Measurements from ENCODE around the gene LRRC4C. TPM values are rescaled to one million over a fixed set of nuclear protein-coding genes. Genes with fewer than 3 reads are reported as not detected.

Gene LRRC4C
- total RNA-seq, 2 donors from 2014 or later, result 1.3 TPM; not detected in 1

DNA sequence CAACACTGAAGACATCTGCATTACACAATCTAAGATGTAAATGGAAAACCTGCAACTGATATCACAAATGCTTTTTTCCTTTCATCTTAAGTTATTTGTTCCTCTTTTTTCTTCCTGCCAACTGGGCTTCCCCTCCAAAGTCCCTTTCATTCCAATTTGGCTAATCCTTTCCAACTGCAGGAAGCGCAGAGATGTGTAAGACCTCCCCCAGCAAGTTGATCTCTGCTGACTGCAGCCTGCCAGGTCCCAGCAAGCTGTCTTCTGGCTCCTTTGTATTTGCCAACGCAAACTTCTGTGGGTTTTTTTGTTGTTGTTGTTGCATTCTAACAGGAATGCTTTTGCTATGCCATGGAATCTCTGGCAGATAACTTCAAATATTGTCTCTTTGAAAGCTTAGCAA is 38.5 kb upstream of the LRRC4C start:
- H3K9me3 ChIP-seq, result no peaks in the 10 kb centered on the region
- H3K4me1 ChIP-seq, result no peaks in the 10 kb centered on the region
- H3K27me3 ChIP-seq, result no peaks in the 10 kb centered on the region
- ATAC-seq (no peak), DNase-seq (no peak)
- no peak overlapping the region for H3K27ac ChIP-seq
- WGBS, 2 donors, result 3 to 8% methylated on average over 2 of the region's 2 CpGs
- intact Hi-C loops (cut with DNase I), result no loop called here
- TF ChIP-seq, protein P1, sequence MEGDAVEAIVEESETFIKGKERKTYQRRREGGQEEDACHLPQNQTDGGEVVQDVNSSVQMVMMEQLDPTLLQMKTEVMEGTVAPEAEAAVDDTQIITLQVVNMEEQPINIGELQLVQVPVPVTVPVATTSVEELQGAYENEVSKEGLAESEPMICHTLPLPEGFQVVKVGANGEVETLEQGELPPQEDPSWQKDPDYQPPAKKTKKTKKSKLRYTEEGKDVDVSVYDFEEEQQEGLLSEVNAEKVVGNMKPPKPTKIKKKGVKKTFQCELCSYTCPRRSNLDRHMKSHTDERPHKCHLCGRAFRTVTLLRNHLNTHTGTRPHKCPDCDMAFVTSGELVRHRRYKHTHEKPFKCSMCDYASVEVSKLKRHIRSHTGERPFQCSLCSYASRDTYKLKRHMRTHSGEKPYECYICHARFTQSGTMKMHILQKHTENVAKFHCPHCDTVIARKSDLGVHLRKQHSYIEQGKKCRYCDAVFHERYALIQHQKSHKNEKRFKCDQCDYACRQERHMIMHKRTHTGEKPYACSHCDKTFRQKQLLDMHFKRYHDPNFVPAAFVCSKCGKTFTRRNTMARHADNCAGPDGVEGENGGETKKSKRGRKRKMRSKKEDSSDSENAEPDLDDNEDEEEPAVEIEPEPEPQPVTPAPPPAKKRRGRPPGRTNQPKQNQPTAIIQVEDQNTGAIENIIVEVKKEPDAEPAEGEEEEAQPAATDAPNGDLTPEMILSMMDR (IDR thresholded peaks at IDR 0.05), result no peak
- no peak for TF ChIP-seq POLR2A (IDR thresholded peaks at IDR 0.05)
- no peaks in the 10 kb centered on the region for H3K36me3 ChIP-seq (replicated peaks in 1 of 2; ENCODE audit: insufficient read depth in 1 of 2, low read depth in 2 of 2)
- no peak overlapping the region for H3K4me3 ChIP-seq

DNA sequence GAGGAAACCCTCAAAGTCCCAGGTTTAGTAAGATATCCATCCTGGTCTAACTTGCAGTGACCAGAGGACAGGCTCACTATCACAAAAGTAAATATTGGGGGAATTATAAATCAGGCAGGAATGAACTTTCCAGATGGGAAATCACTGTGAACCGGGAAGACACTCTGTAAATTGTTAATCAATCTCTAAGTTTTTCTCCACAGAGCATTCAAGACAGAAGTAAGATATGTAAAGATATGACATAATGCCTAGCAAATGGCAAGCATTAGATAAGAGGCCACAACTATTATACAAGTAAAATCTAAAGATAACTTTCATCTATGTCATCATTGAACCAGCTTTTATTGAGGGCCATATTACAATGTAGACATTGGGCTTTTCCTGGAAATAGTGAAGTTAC is 35.3 kb upstream of the LRRC4C start:
- no peak for TF ChIP-seq POLR2A (IDR thresholded peaks at IDR 0.05)
- TF ChIP-seq, protein P1 (IDR thresholded peaks at IDR 0.05), result no peak
- no peak overlapping the region for H3K27ac ChIP-seq
- no peak overlapping the region for H3K4me3 ChIP-seq
- ATAC-seq (no peak), DNase-seq (no peak)
- intact Hi-C loops (cut with DNase I), result no loop called here
- WGBS, 2 donors, result 14 to 21% methylated on average over 1 of the region's 1 CpG
- H3K9me3 ChIP-seq, result no peaks in the 10 kb centered on the region
- H3K36me3 ChIP-seq (replicated peaks in 1 of 2; ENCODE audit: insufficient read depth in 1 of 2, low read depth in 2 of 2), result no peaks in the 10 kb centered on the region
- H3K27me3 ChIP-seq, result no peaks in the 10 kb centered on the region
- no peaks in the 10 kb centered on the region for H3K4me1 ChIP-seq

DNA sequence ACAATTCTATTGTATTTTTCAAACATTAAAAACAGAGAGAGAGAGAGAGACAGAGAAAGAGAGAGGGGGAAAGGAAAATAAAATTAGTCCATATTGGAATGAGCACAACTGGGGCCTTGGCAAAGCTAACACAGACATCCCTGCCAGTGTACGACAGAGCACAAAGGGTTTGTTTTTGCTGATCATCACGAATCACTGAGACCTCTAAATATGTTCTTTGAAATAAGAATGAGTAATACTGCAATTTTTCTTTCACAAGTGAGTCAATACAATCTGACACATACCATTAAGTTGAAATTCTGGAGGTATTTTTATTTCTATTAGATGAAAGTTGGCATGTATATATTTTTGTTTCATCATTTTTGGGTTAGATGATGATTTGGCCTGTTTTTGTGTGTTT is 27.0 kb upstream of the LRRC4C start:
- no peaks in the 10 kb centered on the region for H3K36me3 ChIP-seq (replicated peaks in 1 of 2; ENCODE audit: insufficient read depth in 1 of 2, low read depth in 2 of 2)
- H3K4me3 ChIP-seq, result no peak overlapping the region
- H3K27ac ChIP-seq, result no peak overlapping the region
- 41 to 46% methylated on average over 2 of the region's 2 CpGs for WGBS, 2 donors
- TF ChIP-seq, protein P1 (IDR thresholded peaks at IDR 0.05), result no peak
- TF ChIP-seq POLR2A (IDR thresholded peaks at IDR 0.05), result no peak
- no peaks in the 10 kb centered on the region for H3K27me3 ChIP-seq
- intact Hi-C loops (cut with DNase I), result no loop called here
- DNase-seq (no peak), ATAC-seq (no peak)
- no peaks in the 10 kb centered on the region for H3K4me1 ChIP-seq
- H3K9me3 ChIP-seq, result no peaks in the 10 kb centered on the region

DNA sequence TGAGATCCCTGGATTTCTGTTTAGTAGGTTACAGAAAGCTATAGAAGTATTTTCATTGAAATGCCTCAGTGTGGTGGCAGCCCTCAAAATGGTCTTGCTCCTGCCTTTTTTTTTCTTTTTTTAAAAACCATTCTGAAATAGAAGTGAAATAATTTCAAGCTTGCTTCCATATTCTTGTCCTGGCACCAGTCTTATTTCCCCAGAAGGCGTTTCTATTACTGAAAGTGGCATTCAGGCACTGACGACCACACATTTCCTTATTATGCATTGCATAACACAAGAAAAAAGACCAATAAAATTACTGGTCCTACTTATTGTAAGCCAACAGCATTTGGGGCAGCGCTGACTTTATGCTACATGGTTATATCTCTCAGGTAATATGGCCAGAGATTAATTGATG is 24.5 kb upstream of the LRRC4C start:
- Histone ChIP-seq H3K27me3 (no peaks in the 10 kb centered on the region), H3K27ac (no peak overlapping the region), H3K9me3 (no peaks in the 10 kb centered on the region), H3K4me3 (no peak overlapping the region), H3K4me1 (no peaks in the 10 kb centered on the region), H3K36me3 (replicated peaks in 1 of 2; ENCODE audit: insufficient read depth in 1 of 2, low read depth in 2 of 2) (no peaks in the 10 kb centered on the region)
- 29 to 31% methylated on average over 3 of the region's 3 CpGs for WGBS, 2 donors
- no peak for TF ChIP-seq POLR2A (IDR thresholded peaks at IDR 0.05)
- TF ChIP-seq, protein P1 (IDR thresholded peaks at IDR 0.05), result no peak
- no peak for ATAC-seq
- DNase-seq, result no peak
- intact Hi-C loops (cut with DNase I), result no loop called here

DNA sequence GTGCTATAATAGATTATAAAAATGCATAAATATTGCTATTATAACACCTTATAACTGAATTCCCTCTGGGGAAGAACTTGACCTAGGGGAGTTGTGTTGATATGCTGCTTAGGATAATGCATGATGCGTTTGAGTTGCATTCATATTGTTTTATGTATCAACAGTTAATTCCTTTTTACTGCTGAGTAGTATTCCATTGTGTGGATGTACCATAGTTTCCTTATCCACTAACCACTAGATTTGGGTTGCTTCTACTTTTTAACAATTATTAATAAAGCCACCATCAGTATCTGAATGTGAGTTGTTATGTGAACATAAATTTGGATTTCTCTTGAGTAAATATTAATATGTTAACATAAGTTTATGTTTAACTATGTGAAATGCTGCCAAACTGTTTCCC is 19.7 kb upstream of the LRRC4C start:
- H3K4me1 ChIP-seq, result no peaks in the 10 kb centered on the region
- TF ChIP-seq, protein P1 (IDR thresholded peaks at IDR 0.05), result no peak
- TF ChIP-seq POLR2A (IDR thresholded peaks at IDR 0.05), result no peak
- no peaks in the 10 kb centered on the region for H3K9me3 ChIP-seq
- ATAC-seq (no peak), DNase-seq (no peak)
- H3K36me3 ChIP-seq (replicated peaks in 1 of 2; ENCODE audit: insufficient read depth in 1 of 2, low read depth in 2 of 2), result no peaks in the 10 kb centered on the region
- H3K27ac ChIP-seq, result no peak overlapping the region
- H3K27me3 ChIP-seq, result no peaks in the 10 kb centered on the region
- no peak overlapping the region for H3K4me3 ChIP-seq
- 54 to 55% methylated on average over 1 of the region's 1 CpG for WGBS, 2 donors
- intact Hi-C loops (cut with DNase I), result no loop called here
